Suppressor macrophage (primary cell): ENCODE measurements around the gene ABCD4.
"Not testable (repeated sequence)": the region's sequence is repeated elsewhere in the genome, so short reads cannot be mapped to it uniquely, and the experiment has no call there.

Experiments
- DNase-seq, 4 experiments: peaks; one replicate each; pipeline ENCODE4 v3.0.0-alpha.2; 2020 to 2022

ABCD4 gene

GRCh38 chr14:74301594-74302151, 1.1 kb downstream of the ABCD4 start:
- DNase-seq, result no peak

- DNase-seq, result peak in 3 of 4 experiments; percentile 17 to 48 (median 22)
These were observed 3.6 kb downstream of the ABCD4 start for GRCh38 chr14:74299061-74299545.

- DNase-seq, result peak; percentile 17 to 59 (median 56)
These were observed 4.7 kb downstream of the ABCD4 start for GRCh38 chr14:74297986-74298385.

- DNase-seq, result no peak
These were observed 6.7 kb downstream of the ABCD4 start for GRCh38 chr14:74296037-74296467.

GRCh38 chr14:74293606-74294005, 9.1 kb downstream of the ABCD4 start:
- no peak for DNase-seq

- no peak for DNase-seq
These were observed 10.7 kb downstream of the ABCD4 start for GRCh38 chr14:74292061-74292460.

- DNase-seq, result peak in 3 of 4 experiments; percentile 20 to 43 (median 36)
These were observed 12.3 kb downstream of the ABCD4 start for GRCh38 chr14:74290415-74290814.

GRCh38 chr14:74289801-74290200, 12.9 kb downstream of the ABCD4 start:
- no peak for DNase-seq

- DNase-seq, result no peak
These were observed 16.0 kb downstream of the ABCD4 start for GRCh38 chr14:74286736-74287135.

- no peak for DNase-seq
These were observed 21.7 kb downstream of the ABCD4 start for GRCh38 chr14:74281069-74281468.

- no peak for DNase-seq
These were observed 24.7 kb downstream of the ABCD4 start for GRCh38 chr14:74278080-74278479.

GRCh38 chr14:74275241-74275841, 27.4 kb downstream of the ABCD4 start:
- no peak for DNase-seq

- no peak for DNase-seq
These were observed 31.4 kb downstream of the ABCD4 start for GRCh38 chr14:74271365-74271764.

- not testable (repeated sequence) for DNase-seq
These were observed 32.2 kb downstream of the ABCD4 start for GRCh38 chr14:74270382-74271177.

GRCh38 chr14:74267588-74267987, 35.1 kb downstream of the ABCD4 start:
- DNase-seq, result no peak

- DNase-seq, result no peak
These were observed 37.3 kb downstream of the ABCD4 start for GRCh38 chr14:74265301-74265965.

GRCh38 chr14:74263921-74264320, 38.8 kb downstream of the ABCD4 start:
- DNase-seq, result no peak

- DNase-seq, result no peak
These were observed 39.6 kb downstream of the ABCD4 start for GRCh38 chr14:74263181-74263580.

GRCh38 chr14:74262076-74262475, 40.7 kb downstream of the ABCD4 start:
- DNase-seq, result no peak

- DNase-seq, result no peak
These were observed 41.4 kb downstream of the ABCD4 start for GRCh38 chr14:74261288-74261687.

GRCh38 chr14:74260525-74261233, 42.1 kb downstream of the ABCD4 start:
- DNase-seq, result no peak

GRCh38 chr14:74259513-74259912, 43.2 kb downstream of the ABCD4 start:
- no peak for DNase-seq

GRCh38 chr14:74258764-74259035, 44.0 kb downstream of the ABCD4 start:
- DNase-seq, result no peak
